Activated T-helper 1 cell treated with Interleukin-2 at 50 U/mL for 16 hours (primary cell): ENCODE results near the gene YPEL4.
A peak's percentile ranks its signal among the peaks of the same experiment; 100 is the strongest.

Experiments
- DNase-seq: peaks from one replicate; pipeline ENCODE4 v3.0.0-alpha.2; 2020; ENCODE audit warnings: low read depth

Gene YPEL4

DNA sequence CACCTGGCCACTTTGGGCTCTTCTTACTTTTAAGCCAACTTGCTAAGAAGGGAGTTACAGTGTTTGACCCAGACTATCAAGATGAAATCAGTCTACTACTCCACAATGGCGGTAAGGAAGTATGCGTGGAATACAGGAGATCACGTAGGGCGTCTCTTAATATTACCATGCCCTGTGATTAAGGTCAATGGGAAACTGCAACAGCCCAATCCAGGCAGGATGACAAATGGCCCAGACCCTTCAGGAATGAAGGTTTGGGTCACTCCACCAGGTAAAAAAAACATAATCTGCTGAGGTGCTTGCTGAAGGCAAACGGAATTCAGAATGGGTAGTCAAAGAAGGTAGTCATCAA is 1.0 kb upstream of the YPEL4 start:
- no peak for DNase-seq

DNA sequence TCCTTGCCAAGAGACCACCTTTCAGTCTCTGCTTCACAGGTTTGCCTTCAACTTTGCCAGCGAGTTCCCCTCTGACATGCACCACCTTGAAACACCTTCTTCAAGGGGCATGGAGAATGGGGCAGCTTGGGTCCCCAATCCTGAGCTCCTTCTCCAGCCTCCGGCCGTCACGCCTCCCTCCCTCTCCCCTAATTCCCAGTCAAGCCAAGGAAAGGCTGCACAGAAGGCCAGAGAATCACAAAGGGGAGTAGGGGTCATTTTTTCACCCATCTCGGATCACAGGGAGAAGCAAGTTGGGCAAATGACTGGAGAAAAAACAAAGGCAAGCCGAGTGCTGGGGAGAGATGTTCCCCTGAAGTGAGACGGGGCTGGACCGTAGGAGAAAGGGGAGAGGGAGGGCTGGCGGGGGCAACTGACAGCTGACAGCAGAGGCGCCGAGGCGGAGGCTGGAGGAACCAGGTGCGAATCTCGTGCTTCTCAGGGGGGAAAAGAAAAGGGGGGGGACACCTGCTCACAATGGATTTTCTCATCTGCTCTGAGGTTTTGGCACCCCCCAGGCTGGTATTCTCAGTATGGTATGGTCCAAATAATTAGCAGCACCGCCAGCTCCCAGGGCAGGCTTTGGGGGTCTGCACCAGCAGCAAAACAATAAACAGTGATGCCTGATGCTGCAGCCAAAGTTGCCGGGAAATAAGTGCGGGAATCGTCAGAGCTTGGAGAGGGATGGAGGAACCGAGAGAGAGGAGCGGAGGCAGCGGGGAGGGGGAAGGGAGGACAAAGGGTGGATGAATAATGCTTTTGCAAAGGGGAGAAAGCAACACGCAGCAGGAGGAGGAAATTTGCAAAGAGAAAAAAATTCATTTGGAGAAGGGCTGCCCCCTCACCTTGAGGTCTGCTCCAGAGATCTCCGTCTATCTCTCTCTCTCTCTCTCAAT is 644 bp downstream of the YPEL4 start:
- DNase-seq = no peak

DNA sequence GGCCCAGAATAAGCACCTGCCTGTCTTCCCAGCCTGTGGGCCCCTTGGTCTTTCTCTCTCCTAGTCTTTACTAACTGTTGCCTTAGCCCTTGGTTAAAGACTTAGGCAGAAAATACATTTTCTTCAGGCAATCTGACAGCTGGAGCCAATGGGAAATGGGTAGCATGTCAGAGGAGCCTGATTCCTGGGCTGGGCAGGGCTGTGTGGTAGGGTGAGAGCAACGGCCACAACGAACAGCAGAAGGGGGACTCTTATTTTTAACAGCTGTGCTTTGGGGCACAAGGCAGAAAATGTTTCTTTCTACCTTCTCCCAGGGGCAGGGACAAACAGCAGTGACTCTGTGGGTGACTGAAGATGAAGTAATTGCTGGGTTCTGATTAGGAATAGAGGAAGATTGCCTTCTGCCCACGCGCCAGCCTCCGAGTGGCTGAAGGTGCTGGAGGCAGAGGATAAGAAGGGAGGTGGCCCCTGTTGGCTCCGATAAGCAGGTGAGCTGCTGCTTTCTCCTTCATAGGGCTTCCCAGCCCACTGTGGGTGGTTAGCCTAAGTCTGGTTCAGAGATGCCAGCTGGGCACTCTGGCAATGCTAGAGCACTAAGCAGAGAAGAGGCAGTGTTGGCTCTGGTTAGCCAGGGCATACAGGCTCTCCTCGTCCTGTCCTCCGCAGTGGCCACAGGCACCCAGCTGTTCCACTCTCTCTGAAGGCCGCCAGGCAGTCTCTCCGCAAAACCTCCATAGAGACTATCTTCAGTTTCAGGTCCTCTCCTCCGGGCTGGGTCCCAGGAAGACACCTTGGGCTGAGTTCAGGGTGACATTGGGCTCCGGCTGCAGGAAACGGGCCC is 1.5 kb downstream of the YPEL4 start:
- DNase-seq = no peak

DNA sequence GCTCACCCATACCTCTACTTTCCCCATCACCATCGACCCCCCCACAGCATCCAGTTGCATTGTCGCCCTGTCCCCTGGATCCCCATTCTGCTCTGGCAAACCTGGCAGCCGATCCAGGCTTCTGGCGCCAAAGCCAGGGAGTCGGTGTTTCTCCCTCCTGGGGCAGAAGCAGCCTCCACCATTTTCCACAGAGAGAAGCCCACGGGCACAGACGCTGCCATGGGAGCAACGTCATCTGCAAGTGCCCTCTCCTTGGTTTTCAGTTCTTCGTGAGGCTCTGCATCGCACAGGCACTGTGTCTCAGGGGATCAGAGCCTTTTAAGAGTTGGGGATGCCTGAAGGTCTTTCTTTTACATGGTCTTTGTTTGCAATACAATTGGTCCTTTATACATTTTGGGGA is 2.3 kb downstream of the YPEL4 start:
- DNase-seq = no peak

DNA sequence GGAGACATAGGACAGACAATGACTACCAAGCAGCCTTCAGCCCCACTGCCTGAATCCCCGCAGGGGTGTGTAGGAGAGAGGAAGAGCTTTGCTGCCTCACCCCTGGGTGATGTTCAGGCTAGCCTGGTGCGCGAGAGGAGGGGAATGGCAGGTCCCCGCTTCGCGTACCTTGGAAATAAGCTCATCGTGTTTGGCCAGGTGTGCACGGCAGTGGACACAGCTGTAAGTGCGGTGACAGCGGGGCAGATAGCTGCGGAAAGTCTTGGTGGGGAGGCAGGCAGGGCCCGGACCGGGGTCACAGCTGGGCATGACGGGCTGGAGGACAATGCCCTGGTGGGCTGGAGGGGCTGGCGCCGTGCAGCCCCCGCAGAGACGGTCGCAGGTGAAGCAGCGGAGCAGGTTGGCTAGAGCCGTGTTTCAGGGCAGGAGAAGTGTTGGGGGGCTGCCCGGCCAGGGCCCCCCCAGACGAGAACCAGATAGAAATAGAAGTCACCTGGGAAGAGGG is 2.9 kb downstream of the YPEL4 start:
- no peak for DNase-seq

DNA sequence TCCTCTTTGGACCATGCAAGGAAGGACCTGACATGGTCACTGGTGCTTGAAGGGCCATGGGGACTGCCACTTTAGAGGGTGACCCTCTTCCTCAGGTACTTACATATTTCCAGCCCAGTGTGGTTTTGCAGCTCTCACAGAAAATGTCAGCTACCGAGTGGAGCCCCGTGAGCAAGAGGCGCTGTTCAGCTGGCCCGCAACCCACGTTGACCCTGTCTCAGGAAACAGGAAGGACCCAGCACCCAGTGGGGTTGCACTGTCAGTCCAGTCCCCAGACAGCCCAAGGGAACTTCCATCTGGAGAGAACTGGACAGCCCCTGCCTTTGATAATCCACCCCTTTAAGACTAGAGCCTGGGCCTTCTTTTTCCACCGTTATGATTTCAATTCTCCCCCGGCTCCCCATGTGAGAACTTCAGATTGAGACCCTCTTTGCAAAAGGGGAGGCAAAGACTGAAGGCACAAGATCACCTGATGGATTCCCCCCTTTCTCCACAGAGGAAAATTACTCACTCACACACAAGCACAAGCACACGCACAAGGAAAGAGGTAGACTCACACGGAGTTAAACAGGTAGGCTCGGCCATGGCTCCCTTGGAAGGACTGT is 3.4 kb downstream of the YPEL4 start:
- no peak for DNase-seq

DNA sequence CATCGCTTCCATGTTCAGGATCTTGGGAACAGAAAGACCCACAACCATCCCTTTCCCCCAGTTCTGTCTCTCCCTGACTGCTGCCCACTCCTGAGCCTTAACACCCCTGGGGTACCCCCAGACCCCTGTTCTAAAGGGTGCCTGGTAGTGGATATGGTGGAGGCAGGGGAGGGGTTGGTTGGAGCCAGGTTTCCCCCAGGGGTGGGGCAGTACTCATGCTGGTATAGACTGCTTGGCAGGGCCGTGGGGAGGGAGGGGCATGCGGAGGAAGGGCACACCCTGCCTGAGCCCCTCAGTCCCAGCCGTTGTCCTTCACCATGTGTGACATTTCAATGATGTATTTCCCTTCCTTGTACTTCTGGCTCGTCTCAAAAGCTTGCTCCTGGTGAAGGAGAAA is 4.0 kb downstream of the YPEL4 start:
- DNase-seq = no peak

DNA sequence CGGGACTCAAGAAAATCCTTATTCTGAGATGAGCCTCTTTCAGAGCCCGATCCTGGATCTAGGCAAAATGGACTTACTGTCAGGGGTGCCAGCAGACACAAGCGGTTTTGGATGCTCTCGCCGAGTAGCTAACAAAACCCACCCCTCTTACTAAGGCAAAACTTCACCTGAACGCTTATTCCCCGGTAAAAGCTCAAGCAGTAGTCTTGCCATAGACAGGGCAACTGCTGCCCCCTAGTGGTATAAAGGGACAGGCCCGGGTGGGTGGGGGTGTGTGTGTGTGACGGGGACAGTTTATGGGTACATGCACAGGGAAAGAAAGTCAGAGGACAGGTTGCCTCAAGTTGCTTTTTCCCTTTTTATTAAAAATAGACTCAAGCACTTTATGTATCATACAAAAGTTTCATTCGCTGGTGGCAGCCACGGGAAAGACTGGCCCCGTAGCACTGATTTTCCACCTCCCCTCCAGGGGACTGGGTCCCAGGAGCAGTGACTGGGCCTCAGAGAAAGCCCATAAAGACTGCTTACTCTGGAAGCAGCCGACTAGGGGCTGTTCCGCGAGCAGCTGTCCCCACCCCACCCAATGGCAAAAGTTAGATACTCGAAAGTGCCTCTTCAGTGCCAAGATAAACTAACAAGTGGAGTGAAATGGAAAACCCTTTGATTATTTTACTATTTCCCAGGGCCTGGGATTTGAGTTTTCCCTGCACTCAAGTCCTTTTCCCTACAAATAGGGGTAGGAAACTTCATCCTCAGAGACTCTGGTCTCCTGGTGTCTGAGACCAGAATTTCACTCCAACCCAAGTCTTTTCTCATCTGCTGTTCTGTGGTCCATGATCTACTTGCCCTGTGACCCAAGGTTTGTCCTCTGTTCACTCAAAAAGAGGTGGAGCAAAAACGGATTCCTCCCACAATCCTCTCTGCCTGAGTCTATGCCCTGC is 4.7 kb downstream of the YPEL4 start:
- peak; percentile 71 for DNase-seq

DNA sequence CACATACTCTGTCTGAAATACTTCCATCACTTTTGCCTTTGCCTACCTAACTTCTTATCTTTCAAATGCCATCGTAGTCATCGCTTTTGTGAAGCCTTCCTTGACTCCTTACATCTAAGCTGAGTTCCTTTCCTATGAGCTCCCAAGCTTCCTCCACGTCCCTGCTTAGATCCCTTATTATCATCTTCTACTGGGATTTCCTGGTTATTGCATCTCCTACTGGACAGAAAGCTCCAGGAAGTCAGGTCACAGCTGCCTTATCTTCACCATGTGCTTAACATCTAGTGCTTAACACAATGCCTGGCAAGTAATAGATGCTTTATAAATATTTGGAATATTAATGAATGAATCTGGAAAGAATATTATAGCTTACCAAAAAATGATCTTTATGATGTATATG is 5.9 kb downstream of the YPEL4 start:
- DNase-seq = no peak

DNA sequence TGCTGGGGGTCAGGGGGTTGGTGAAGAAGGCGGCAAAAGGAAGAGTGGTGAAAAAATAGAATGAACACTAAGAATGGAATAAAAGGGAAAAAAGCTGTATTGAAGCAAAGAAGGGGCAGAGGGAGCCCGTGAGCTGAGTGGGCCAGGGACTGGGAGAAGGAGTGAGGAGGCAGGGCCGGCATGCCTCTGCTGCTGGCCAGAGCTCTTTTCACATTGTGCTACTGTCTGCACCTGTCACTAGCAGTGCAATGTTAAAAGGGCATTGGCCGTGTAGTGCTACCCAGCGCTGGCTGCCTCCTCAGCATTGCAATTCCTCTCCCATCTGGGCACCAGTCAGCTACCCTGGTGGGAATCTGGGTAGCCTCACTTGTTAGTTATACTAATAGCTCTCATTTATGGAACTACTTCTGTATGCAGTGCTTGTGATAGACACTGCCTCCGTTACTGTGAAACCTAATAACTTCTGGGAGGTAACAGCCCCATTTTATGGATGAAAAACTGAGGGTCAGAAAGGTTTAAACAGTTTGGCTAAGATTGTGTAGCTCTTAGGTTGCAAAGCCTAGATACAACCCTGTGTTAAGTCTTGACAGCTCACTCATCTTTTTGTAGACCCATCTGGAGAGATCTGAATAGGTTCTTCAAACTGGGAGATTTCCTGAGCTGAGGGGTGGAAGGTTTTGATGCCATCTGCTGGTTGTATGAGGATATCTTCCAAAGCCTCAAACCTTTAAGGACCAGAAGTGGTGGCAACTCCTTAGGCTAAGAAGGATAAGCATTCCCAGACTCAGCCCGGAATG is 8.5 kb downstream of the YPEL4 start:
- no peak for DNase-seq

DNA sequence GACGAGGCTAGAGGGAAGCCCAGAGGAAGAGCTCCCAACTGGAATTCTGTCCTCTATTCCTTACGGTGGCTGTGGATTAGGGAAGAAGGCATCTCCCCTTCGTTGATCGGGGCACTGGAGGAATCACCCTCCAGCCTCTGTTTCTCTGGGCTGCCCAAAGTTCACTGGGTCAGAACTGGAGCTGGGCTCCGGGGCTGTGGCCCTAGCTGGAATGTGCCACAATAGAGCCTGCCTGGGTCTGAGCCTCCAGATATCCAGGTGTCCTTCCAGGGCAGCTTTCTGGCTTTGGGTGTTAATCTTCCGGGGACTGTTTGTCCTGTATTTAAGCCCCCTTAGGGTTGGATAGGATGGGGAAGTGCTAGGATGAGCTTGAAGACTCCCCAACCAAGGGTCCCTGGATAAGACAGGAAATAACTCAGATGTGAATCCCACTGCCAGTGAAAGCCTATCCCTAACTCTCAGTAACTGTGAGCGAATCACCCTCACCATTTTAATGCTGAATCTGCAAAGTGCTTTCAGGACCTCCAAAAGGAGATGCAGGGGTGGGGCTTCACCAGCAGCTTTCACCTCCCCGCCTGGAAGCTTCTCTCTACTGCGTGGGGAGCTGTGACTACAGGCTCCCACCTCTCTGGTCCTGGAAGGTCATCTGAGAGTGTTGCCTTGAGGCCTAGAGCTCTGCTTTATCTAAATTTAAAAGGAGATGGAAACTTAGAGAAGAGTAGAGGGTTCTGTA is 9.5 kb downstream of the YPEL4 start:
- no peak for DNase-seq

DNA sequence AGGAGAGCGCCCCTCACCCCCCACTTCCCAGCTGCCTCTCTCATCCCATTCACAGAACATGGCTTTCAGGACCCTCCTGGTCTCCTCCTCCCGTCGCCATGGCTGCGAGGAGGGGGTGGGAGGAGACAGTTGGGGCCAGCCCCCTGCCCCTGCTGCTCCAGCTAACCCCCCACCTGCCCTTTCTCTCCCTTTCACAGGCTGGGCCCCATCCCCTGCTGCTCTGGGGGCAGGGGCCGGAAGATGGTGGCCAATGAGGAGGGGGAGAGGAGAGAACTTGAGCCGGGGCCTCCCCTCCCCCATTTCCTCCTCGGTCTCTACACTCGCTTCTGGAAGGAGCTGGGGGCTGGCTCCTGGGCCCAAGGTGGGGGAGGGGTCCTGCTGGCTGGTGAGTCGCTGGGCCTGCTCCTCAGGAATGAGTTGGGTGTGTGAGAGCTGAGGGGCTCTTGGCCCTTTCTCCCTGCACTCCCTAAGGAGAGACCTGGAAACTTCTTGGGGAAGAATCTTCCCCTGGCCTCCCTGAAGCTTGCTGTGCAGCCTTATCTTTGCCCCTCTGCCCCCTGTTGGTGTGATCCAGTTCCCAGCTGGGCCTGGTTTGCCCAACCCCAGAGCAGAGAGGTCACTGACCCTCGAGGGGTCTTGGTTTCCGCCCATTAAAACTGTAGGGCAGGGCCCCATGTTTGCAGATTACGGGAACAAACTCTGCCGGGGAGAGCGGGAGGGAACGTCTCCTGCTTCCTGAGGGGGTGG is 10.2 kb downstream of the YPEL4 start:
- no peak for DNase-seq

DNA sequence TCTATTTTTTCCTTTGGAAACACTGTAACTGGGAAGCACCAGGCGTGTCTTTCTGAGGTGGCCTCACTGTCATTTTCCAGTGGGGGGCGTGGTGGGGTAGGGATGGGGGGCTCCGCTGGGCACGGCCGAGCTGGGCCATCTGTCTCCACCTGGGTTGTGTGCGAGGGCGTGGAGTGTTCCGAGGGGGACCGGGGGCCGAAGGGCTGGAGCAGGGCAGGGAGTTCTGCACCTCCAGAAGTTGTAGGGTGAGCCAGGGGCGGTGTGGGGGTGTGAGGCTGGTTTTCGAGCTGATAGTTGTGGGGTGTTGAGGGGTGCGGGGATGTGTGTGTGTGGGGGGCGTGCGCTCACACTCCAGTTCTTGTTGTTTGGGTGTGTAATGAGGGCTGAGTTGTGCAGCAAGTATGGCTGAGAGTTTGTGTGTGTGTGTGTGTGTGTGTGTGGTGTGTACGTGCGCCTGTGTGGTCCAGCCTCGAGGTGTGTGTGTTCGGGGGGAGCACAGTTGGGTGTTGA is 10.8 kb downstream of the YPEL4 start:
- no peak for DNase-seq

DNA sequence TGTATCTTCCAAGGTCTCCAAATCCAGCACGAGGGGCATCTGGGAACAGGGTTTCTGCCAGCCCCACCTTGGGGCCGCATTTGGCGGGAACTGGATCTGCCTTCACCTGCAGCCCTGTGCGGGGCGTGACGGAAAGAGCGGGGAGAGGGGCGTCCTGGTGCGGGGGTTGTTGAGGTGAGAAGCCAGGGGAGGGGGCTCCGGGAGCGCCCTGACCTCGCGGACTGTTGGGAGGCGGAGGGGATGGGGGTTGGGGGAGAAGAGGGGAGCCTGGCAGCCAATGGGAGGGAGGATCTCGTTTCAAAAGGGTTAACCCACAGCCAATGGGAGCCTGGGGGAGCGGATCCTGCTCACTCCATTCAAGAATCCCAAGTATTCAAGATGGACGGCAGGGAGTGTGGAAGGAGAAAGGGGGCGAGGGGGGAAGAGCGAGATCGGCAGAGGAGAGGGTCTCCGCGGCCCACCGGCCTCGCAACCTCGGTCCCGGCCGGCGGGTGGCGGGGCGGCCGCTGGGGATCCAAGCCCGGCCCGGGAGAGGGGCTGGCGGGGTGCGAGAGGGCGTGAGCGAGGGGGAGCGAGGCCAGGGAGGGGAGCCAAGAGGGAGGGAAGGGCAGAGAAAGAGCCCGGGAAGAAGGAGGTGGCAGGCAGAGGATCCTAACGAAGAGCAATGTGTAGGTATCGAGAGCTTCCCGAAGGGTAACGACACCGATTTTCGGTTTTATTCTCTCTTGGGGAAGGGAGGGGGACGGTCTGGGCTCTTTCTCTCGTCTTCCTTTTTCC is 11.5 kb downstream of the YPEL4 start:
- no peak for DNase-seq

DNA sequence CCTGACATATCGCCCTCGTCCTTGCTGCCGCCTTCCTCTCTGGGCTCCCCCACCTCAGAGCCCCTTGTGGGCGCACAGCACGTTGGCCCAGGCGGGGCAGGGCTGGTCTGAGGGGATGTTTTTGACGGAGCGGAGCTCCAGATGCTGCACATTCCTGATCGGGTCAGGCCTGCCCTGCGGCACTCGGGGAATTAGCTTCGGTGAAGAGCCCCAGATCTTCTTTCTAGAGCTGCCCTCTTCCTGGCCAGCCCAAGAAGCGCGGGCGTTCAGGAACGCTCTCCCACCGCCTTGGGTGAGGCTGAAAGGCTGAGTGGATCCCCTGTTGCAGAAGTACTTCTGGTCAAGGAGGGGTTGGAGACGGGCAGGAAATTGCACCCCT is 12.1 kb downstream of the YPEL4 start:
- DNase-seq = no peak

DNA sequence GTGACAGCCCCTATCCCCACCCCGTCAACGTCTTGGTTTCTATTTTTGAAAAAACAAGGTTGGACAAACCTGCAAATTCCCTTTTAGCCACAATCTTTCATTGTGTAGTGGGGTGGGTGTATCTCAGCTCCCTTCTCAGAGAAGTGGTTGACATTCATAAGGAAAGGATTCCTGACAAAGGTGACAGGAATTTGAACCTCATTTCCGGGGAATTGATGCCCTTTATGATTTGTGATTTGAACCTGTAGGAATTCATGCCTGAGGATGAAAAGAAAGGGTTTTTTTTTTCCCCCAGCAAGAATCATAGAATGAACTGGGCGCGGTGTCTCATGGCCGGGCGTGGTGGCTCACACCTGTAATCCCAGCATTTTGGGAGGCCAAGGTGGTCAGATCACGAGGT is 14.5 kb downstream of the YPEL4 start:
- no peak for DNase-seq

DNA sequence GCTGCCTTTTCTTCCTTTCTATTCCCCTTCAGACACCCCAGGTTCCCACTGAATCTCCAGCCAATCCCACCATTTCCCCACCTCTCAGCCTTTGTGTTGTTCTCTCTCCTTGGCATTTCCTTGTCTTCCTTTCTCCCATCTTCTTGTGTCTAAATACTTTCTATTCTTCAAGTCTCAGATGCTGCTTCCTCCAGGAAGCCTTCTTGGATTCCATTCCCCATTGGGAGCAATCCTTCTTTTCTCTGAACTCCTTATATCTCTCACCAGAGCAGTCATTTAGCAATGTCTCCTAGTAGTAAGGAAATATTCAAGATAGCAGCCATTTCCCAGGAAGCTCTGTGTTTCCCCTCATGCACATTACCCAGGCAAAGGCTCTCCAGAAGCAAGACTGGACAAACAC is 15.4 kb downstream of the YPEL4 start:
- no peak for DNase-seq

DNA sequence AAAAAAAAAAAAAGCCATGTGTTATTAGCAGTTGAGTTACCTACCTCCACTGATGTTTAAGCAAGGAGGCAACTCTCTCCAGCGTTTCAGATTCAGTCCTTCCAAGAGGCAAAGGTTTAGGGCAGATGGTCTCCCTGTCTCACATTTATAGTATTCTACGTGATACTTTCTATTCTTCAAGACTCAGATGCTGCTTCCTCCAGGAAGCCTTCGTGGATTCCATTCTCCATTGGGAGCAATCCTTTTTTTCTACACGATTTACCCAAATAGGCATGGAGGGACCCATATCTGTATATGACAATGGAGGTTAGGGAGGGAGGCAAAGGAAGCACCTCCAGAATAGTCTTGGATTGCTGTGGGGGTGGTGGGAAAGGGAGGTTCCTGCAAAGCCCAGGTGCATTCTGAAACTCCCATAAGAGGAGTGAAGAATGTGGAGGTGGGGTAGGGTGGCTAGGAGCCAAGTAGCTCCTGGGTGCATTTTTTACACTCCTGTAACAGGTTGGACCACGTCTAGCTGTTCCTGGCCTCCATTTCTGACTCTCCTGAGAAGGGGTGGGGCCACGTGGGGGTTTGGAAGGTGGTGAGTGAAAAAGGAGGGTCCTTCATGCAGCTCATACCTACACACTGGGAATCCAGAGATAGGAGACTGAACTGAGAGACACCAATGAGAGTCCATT is 16.2 kb downstream of the YPEL4 start:
- no peak for DNase-seq
